K562 (cell line): ENCODE measurements around the gene SLC12A3. TPM values are rescaled to one million over a fixed set of nuclear protein-coding genes. Genes with fewer than 3 reads are reported as not detected.

Experiments used
- BHLHE40 ChIP-seq: IDR thresholded peaks from 2 replicates; pipeline ENCODE4 v1.6.1; 2011; ENCODE audit warnings: low read length, improper control_type of control experiment
- LEF1 ChIP-seq: fragments of 450-650 bp; IDR thresholded peaks from 2 replicates; pipeline ENCODE4 v1.6.1; 2016; ENCODE audit warnings: mild to moderate bottlenecking
- NFATC3 ChIP-seq: fragments of 450-650 bp; IDR thresholded peaks from 2 replicates; pipeline ENCODE4 v1.6.1; 2017; ENCODE audit warnings: mild to moderate bottlenecking
- NFE2L1 ChIP-seq: fragments of 450-650 bp; IDR thresholded peaks from 2 replicates; pipeline ENCODE4 v1.6.1; 2016; ENCODE audit warnings: missing genetic modification characterization, low read depth, mild to moderate bottlenecking, missing compliant biosample characterization, moderate library complexity, borderline replicate concordance
- NKRF ChIP-seq: fragments of 450-650 bp; IDR thresholded peaks from 2 replicates; pipeline ENCODE4 v1.6.1; 2016; ENCODE audit warnings: borderline replicate concordance
- NUFIP1 ChIP-seq: fragments of 450-650 bp; IDR thresholded peaks from 2 replicates; pipeline ENCODE4 v1.6.1; 2018; ENCODE audit not compliant: partially characterized antibody
- PCBP2 ChIP-seq: fragments of 200-400 bp; formaldehyde crosslinking; IDR thresholded peaks from 2 replicates; pipeline ENCODE4 v1.6.1; 2018; ENCODE audit warnings: low read length, low read depth, mild to moderate bottlenecking, moderate library complexity; ENCODE audit not compliant: poor library complexity, severe bottlenecking
- POLR2AphosphoS2 ChIP-seq: IDR thresholded peaks from 2 replicates; pipeline ENCODE4 v1.6.1; 2012; ENCODE audit warnings: low read length, improper control_type of control experiment
- POLR2B ChIP-seq: fragments of 450-650 bp; IDR thresholded peaks from 2 replicates; pipeline ENCODE4 v1.6.1; 2018; ENCODE audit warnings: low read depth; ENCODE audit not compliant: partially characterized antibody
- SIRT6 ChIP-seq: IDR thresholded peaks from one replicate; pipeline ENCODE4 v1.6.1; 2012; ENCODE audit warnings: low read depth, mild to moderate bottlenecking, control low read depth, inconsistent platforms, low read length, moderate library complexity
- SPI1 ChIP-seq: IDR thresholded peaks from 2 replicates; pipeline ENCODE4 v1.6.1; 2011; ENCODE audit warnings: low read depth, low read length, control low read depth, borderline replicate concordance
- SREBF2 ChIP-seq: sonication (generic); formaldehyde crosslinking; IDR thresholded peaks from 2 replicates; pipeline ENCODE4 v1.4.0; 2020; ENCODE audit warnings: mild to moderate bottlenecking, missing genetic modification reagents
- TOE1 ChIP-seq, 2 experiments: fragments of 450-650 bp in 1 of 2; sonication (generic) in 1 of 2; formaldehyde crosslinking in 1 of 2; IDR thresholded peaks; 2 replicates each; pipeline versions ENCODE4 v1.7.1 to v1.8.0; 2016 to 2022; ENCODE audit warnings: borderline replicate concordance in 2 of 2, mild to moderate bottlenecking in 2 of 2, antibody characterized with exemption in 1 of 2, inconsistent platforms in 1 of 2, low read depth in 1 of 2, missing genetic modification reagents in 1 of 2, moderate library complexity in 1 of 2
- ZKSCAN8 ChIP-seq: fragments of 200-800 bp; sonication (Bioruptor generic); IDR thresholded peaks from 2 replicates; pipeline ENCODE4 v1.6.1; 2016; ENCODE audit warnings: missing genetic modification characterization, missing compliant biosample characterization
- ZNF212 ChIP-seq: fragments of 450-650 bp; formaldehyde crosslinking; IDR thresholded peaks from 2 replicates; pipeline ENCODE4 v1.4.0; 2020; ENCODE audit warnings: mild to moderate bottlenecking
- ZNF449 ChIP-seq: fragments of 250-450 bp; sonication (Bioruptor Pico); IDR thresholded peaks from 2 replicates; pipeline ENCODE4 v1.8.0; 2022; ENCODE audit warnings: moderate library complexity, mild to moderate bottlenecking, inconsistent platforms
- polyA plus RNA-seq, 8 experiments: library from polyadenylated mRNA; depleted of rRNA in 4 of 8; stranded (reverse) in 5 of 8; unstranded in 3 of 8; fragments of >200 nt; fragmentation: Nextera tagmentation in 2 of 8; fragmentation: Illumina TruSeq in 1 of 8; extraction: Ambion mirVana in 2 of 8; extraction: Trizol in 1 of 8; gene quantifications; 2 replicates each; pipeline versions ENCODE4 v1.2.1 to v1.2.3, GENCODE V29; 2011 to 2014; ENCODE audit warnings: inconsistent platforms in 1 of 8, missing spikeins in 1 of 8
- total RNA-seq, 7 experiments: library from RNA; depleted of rRNA in 6 of 7; stranded (reverse); fragments of >200 nt in 6 of 7; fragmentation: Illumina TruSeq in 2 of 7; extraction: Trizol in 2 of 7; gene quantifications; 2 replicates each; pipeline versions ENCODE4 v1.2.1 to v1.2.3, GENCODE V29; 2011 to 2021; ENCODE audit warnings: low replicate concordance in 1 of 7
- TF ChIP-seq, protein P1 (sequence below): fragments of 450-650 bp; formaldehyde crosslinking; IDR thresholded peaks from 2 replicates; pipeline ENCODE4 v1.4.0; 2020; ENCODE audit warnings: mild to moderate bottlenecking, moderate library complexity
- TF ChIP-seq, protein P2 (sequence below): IDR thresholded peaks from 2 replicates; pipeline ENCODE4 v1.6.1; 2016; ENCODE audit warnings: missing genetic modification characterization, missing compliant biosample characterization

The SLC12A3 gene
- total and polyA plus RNA-seq, 9 of the 15 experiments (the other 6 are each of a cell fraction or from before 2014, with no cell fraction given): not detected

GRCh38 chr16:56946767-56947603, 82.0 kb downstream of the SLC12A3 start (continued):
- TF ChIP-seq SPI1: 0 out of 2 replicates have a peak, but pooled peaks have one; percentile 16
- TF ChIP-seq, protein P1, sequence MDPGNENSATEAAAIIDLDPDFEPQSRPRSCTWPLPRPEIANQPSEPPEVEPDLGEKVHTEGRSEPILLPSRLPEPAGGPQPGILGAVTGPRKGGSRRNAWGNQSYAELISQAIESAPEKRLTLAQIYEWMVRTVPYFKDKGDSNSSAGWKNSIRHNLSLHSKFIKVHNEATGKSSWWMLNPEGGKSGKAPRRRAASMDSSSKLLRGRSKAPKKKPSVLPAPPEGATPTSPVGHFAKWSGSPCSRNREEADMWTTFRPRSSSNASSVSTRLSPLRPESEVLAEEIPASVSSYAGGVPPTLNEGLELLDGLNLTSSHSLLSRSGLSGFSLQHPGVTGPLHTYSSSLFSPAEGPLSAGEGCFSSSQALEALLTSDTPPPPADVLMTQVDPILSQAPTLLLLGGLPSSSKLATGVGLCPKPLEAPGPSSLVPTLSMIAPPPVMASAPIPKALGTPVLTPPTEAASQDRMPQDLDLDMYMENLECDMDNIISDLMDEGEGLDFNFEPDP: no peak
- no peak for TF ChIP-seq TOE1 (IDR thresholded peaks at IDR 0.05; ENCODE audit: borderline replicate concordance)
- no peak for TF ChIP-seq TOE1 (CRISPR knock-in tag; IDR thresholded peaks at IDR 0.05; ENCODE audit: borderline replicate concordance, low read depth)
- no peak for TF ChIP-seq ZKSCAN8 (CRISPR knock-in tag)
- TF ChIP-seq NFE2L1 (tag): no peak
- no peak for TF ChIP-seq SREBF2 (CRISPR knock-in tag)
- TF ChIP-seq, protein P2, sequence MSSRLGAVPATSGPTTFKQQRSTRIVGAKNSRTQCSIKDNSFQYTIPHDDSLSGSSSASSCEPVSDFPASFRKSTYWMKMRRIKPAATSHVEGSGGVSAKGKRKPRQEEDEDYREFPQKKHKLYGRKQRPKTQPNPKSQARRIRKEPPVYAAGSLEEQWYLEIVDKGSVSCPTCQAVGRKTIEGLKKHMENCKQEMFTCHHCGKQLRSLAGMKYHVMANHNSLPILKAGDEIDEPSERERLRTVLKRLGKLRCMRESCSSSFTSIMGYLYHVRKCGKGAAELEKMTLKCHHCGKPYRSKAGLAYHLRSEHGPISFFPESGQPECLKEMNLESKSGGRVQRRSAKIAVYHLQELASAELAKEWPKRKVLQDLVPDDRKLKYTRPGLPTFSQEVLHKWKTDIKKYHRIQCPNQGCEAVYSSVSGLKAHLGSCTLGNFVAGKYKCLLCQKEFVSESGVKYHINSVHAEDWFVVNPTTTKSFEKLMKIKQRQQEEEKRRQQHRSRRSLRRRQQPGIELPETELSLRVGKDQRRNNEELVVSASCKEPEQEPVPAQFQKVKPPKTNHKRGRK (tag): no peak
- no peak for TF ChIP-seq ZNF212 (CRISPR knock-in tag)
- TF ChIP-seq LEF1: no peak
- no peak for TF ChIP-seq ZNF449 (CRISPR knock-in tag)
- no peak for TF ChIP-seq NUFIP1
- no peak for TF ChIP-seq PCBP2
- peak; percentile 83 for TF ChIP-seq POLR2AphosphoS2
- peak; percentile 71 for TF ChIP-seq POLR2B
- no peak; the same call in 1 of the 2 replicates for TF ChIP-seq BHLHE40
- TF ChIP-seq NFATC3: no peak
- TF ChIP-seq NKRF: no peak
- no peak for TF ChIP-seq SIRT6
